SIG-M5 treated with dmso at 0.1 percent for 504 hours (cell line): ENCODE measurements around the gene COL28A1.
"Not testable (repeated sequence)": the region's sequence is repeated elsewhere in the genome, so short reads cannot be mapped to it uniquely, and the experiment has no call there.

ENCODE experiments used
- DNase-seq: peaks from one replicate; lab custom pipeline; 2025; ENCODE audit not compliant: unreplicated experiment; lab: John Stamatoyannopoulos, UW

Gene COL28A1

DNA sequence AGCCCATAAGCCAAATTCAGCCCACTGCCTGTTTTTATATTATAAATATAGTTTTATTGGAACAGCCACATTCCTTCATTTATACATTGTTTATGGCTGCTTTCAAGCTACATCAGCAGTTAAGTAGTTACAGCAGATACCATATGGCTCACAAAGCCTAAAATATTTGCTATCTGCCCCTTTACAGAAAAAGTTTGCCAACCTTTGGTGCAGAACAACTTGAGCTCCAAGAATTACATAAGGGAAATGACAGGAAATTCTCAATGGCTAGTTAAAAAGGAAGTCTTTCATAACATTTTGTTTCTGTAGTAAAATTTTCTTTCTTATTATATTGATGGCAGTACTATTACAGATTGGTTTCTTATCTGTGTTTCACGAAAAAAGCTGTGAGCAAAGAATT is 59.3 kb downstream of the COL28A1 start:
- no peak for DNase-seq

DNA sequence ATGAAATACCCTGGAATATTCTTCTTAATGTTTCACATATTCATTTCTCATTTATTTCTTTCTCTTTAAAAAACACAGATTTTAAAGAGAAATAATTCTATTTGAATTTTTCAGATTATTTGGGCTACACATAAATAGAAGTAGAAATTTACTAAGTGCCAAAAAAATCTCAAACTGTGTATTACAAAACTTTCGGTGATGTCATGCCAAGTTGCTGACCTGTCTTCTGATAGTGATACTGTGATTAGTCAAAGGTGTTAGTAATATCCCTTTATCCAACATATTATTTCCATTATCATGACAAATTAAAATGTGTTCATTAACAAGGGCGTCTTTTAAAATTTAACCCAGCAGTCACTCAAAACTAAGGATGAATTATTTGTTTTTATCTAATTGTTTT is 60.1 kb downstream of the COL28A1 start:
- no peak for DNase-seq

DNA sequence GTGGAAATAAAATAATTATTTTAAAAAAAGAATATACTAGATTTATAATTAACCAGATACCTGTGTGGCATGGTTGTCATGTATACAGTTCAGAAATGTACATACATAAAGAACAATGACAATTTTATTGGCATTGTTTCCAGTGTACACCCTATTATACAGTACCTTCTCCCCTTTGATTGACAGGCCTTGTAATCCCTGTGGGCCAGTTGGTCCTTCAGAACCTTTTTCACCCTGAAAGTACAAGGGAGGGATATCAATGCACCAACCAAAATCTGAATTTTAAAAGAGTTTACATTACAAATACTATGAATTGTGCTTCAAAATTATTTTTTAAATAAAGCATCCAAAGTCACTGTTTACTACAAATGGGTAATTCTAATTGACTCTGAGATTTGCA is 61.2 kb downstream of the COL28A1 start:
- no peak for DNase-seq

DNA sequence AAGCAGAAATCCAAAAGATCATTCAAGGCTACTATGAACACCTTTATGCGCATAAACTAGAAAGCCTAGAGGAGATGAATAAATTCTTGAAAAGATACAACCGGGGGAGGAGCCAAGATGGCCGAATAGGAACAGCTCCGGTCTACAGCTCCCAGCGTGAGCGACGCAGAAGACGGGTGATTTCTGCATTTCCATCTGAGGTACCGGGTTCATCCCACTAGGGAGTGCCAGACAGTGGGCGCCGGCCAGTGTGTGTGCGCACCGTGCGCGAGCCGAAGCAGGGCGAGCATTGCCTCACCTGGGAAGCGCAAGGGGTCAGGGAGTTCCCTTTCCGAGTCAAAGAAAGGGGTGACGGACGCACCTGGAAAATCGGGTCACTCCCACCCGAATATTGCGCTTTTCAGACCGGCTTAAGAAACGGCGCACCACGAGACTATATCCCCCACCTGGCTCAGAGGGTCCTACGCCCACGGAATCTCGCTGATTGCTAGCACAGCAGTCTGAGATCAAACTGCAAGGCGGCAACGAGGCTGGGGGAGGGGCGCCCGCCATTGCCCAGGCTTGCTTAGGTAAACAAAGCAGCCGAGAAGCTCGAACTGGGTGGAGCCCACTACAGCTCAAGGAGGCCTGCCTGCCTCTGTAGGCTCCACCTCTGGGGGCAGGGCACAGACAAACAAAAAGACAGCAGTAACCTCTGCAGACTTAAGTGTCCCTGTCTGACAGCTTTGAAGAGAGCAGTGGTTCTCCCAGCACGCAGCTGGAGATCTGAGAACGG is 70.5 kb downstream of the COL28A1 start:
- not testable (repeated sequence) for DNase-seq

DNA sequence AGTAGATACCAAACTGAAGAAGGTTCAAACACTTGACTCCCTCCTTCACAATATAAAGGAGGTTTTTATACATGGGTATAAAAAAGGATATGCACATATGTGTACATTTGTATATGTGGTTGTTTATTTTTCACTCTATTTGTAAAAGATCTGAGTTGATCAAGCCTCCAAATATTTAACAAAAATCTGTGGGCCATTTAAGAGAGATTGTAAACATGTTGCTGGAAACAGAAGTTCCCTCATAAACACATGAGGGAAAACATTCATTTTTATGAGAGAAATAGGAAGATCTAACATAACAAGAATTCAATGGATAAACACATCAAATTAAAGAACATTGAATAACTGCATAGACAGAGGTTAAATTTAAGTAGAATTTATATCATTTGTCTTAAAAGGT is 81.7 kb downstream of the COL28A1 start:
- no peak for DNase-seq

DNA sequence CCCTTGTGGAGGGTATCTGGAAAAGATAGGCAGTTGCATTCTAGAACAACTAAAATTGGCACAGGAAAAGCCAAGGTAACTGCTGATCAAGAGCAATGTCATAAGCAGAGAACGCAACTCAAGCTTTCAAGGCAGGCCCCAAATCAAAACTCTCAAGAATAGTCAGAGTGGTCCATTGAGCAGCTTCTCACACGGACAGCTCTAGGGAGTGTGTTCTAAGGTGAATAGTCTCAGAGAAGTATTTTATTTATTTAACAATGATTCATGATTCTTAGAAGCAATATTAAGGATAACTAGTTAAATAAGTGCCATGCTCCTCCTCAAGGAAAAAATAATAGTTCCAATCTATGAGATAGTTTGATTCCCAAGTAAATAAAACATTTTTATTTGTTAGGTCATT is 83.0 kb downstream of the COL28A1 start:
- DNase-seq, result no peak

DNA sequence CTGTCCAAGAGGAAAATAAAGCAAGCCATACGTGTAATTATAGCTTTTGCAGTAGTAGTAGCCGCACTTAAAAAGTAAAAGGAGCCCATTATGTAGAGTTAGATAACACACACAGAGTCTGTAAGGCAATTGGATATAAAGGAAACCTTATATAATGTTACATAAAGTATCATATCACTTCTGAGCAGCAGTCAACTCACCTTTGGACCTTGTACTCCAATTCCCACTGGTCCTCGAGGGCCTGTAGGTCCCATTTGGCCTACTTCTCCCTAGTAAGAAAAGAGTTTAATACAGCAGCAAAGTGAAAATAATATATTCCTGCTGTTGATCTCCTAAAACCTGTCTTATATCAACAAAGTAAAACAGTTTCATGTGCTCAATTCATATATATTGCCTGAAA is 83.6 kb downstream of the COL28A1 start:
- DNase-seq, result no peak

DNA sequence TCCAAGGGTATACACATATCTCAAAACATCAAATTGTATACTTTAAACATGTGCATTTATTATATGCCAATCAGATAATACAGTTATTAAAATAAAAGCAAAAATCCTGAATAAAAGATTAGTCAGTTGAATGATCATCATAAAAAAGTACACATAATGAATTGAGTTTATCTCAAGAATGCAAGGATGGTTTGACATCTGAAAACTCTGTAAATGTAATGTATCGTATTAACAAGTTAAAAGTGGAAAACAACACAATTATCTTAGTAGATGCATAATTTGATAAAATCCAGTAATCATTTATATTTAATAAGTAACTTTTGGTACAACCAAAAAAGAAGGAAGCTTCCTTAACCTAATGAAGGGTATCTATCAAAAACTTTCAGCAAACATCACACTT is 86.6 kb downstream of the COL28A1 start:
- DNase-seq, result no peak

DNA sequence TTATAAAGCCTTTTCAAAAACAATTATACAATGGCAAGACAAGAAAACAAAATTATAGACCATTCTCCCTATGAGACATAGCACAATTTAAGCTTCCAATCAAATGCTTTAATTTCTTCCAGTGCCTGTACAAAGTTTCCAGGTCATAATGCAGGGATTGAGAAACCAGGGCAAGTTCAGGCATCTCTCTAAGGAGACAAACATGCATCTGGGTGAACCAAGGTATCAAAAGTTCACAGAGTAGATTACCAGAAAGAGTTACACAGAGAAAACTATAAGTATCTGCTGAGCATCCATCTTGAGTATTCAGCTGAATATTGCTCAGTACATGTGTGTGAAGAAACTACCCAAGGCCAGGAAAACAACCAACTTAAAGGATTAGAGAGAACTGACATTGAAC is 89.1 kb downstream of the COL28A1 start:
- DNase-seq, result no peak

DNA sequence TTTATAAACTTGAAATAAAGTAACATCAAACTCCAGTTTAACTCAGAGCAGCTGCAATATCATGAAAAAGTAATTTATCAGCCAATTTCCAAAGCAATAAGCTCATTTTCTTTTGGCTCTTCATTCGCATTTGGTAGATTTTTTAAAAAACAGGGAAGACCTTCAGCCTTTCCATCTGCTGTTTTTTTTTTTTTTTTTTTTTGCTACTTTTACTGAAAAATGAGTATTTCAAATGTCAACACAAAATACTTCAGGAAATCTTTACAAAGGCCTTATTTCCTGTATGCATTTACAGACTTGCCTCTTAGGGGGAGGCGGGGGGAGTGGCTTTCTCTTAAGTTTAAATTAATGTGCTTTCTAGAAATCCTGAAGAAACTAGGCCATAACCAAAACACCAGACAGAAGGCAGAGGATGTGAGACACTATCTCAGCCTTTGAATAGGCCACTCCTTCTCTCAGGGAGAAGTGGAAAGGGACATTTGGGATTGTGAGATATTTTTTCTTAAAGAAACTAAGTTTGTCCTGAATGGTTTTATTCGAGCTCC is 91.8 kb downstream of the COL28A1 start:
- no peak for DNase-seq

DNA sequence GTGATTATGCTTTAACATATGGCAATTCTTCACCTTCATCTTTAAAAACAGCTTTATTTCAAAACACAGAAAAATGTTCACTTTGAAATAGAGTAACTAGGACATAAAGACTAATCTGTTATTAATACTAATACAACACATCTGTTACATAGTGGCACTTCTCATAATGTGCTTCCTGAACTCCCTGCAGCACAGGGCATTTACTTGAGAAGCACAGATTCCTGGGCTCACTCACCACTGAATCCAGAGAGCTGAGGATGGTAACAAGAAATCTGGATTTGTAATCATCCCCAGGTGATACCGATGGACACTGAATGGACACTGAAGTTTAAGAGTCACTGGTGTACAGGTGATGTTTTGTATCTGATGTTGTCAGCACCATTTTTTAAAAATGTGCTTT is 96.1 kb downstream of the COL28A1 start:
- DNase-seq, result no peak

DNA sequence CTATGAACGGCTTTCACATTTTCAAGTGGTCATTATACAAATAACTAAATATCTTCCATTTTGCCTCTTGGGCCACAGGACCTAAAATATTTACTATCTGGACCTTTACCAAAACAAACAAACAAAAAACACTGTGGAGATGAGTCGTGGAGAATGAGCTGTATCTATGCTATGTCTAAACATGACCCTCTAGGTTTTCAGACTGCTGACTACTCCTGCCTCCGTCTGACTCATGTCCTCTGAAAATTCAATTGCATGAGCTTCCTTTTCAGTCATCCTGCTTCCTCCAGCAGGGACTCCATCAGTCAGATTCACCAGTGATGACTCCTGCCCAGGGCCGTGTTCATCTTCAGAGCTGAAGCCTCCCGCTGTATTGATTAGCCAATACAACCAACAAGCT is 96.8 kb downstream of the COL28A1 start:
- peak; percentile 51 for DNase-seq

DNA sequence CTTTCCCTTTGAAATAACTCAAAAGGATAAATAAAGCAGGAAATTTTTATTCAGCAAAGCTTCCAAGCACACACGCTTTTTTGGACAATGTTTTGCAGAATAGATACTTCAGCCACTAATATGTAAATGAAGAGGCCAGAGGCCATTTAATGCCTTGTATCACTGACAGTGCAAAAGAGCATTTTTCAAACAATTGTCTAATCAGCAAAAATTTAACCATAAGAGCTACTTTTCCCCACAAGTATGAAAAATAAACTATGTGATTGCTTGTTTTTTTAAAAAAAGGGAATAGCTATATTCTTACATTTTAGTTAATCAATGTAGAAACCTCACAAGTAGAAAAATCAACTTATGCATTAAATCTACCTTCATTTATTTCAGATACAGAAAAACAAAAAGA is 99.7 kb downstream of the COL28A1 start:
- no peak for DNase-seq

DNA sequence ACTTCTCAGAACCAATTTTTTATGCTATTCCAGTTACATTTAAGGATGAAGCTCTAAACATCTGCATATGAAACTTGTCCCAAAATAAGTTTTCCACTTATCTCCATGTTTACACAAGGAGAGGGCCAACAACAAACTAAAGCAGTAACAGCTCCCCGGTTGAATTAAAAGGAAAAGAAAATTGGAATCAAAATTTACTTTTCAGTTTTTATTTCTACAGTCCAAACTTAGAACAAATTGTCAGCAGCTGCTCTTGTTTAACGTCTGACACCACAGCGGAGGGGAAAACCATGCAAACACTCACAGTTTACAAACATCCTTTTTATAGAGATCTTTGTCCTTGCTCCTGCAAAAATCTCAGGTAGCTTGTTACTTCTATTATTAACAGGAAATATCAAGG is 101.3 kb downstream of the COL28A1 start:
- DNase-seq, result no peak

DNA sequence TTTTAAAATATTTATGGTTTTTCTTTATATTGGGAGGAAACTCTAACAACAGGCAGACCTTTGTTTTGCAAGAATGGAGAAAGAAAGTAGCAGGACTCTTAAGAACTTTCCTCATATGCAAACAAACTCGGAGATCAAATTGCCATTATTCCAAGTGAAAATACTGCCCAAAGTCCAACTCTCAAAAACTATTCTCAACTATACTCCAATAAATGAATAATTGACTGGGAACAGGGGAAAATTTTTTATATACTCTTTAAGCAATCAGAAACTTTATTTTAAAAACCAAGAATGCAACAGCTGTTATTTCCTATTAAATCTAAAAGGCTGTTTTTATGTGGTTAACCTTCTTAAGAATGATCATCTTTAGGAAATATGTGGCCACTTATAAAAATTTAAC is 101.9 kb downstream of the COL28A1 start:
- no peak for DNase-seq

DNA sequence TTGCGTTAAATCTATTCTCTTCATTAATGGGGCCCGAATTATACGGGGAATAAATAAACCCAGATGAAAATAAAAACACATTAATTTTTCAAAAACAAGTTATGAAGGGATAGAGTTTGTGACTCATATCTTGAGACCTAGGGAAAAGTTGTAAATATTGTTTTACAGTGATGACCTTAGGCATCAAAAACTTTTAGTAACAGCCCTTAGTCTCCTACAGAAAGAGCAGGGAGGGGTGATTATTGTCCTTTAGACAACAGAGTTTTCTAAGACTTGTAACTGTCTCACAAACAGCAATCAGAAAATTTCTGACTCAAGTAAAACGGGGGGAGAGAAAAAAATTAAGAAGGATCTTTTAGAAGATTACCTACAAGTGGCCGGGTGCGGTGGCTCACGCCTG is 102.7 kb downstream of the COL28A1 start:
- DNase-seq, result no peak

DNA sequence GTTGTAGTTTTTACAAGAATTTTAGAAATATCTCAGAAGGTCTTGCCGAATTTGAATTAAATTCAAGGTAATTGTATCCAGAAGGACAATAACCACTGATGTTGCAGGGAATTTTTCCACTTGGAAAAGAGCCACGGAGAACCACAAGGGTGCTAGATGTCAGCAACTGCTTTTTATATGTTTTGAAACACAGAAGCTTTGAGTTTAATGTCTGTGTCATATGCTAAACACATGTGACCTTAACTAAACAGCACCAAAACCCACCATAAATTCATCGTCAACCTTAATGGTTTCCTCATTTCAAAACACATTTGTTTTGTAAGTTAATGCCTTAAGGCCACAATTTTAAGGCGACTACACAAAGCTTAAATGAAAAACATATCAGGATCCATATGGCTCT is 106.9 kb downstream of the COL28A1 start:
- DNase-seq, result no peak

DNA sequence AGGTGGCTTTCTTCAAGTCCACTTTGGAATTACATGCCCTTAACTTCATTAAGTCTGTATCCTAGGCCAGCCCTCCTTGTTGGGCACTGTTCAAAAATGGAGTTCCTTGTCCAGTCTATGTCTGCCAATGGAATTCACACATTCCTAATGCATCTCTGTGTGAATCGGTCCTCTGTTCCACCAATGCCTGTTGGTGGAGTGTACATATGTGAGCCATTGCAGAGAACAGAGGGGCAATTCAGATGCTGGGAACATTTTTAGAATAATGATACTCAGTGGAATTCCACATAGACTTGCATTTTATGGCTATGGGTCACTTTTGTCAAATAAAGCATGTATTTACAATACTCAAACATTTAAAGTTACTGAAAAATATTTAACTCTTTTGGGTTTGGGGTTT is 108.3 kb downstream of the COL28A1 start:
- DNase-seq, result no peak

DNA sequence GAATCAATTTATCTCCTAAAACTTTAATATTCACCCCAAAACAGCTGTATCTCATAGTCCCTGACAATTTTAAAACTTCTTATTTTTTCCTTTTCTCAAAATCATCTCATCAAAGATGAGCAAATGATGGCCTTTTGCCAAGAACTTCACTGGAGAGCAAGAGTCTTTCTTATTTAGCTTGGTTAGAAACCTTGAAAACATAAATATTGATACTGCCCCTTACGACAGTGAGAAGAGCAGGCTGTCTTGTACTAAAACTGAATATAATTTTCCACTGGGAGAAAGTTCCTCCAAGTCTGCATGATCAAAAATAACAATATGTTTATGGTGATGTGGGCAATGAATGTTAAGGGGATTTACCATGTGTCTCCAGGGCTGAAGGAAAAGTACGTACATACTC is 109.0 kb downstream of the COL28A1 start:
- no peak for DNase-seq

DNA sequence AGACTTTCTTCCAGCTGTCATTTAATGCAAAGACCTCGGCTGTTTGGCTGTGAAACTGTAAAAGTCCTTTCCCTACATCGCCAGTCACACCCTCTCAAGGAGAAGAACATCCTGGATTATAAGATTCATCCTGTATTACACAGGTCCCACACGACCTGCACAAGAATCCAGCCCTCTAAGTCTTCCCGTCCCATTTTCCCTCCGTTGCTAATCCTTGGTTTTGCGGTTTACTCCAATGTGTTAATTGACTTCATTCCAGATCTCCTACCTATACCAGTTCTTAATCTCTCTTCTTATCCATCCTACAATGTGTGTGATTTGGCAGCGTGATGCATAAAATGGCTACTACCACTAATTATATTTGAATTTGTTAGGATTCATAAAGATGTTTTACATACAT is 110.4 kb downstream of the COL28A1 start:
- no peak for DNase-seq

DNA sequence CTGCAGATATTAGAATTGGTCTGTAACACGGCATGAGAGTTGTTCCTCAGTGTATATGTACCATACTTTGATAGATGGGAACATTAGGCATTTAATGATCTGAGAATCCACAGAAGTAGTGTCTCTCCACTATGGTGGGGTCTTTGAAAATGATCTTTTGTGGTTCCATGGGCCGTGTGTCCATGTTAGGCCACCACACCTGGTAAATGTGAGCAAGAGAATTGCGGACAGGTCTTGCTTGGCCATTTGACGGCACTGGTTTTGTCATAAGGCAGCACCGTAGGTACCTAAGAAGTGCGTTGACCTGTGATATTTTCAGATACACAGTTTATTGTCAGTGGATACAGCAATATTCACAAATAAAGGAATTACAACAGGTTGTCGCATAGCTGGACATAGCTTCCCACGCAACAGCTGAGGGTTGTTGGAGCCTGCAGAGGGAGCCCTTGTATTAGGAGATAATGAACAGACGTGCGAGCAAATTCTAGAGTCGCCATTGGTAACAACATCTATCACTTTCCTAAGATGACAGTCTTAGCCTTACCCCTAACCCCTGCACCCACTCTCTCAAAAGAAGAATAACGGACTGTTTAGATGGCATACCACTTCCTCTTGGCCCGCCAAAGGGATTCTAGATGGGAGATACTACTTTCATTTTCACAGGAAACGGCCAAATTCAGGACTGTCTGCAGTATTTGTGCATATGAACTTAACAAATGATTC is 111.4 kb downstream of the COL28A1 start:
- DNase-seq, result peak; percentile 62

DNA sequence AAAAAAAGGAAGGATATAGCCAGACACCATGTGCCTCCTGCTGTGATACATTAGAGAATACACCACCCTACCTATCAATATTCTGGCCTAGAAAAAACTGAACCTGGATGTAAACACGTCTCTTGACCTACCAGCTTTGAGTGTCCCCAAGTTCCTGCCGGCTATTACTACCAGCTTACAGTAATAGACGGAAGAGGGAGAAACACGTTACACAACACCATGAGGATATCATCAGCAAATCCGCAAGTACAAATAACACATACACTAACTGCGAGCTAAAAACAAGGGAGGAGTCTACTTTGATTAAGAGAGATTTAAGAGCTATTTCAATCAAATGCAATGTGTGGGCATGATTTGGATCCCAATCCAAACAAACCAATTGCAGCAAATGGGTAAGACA is 113.0 kb downstream of the COL28A1 start:
- DNase-seq, result no peak

DNA sequence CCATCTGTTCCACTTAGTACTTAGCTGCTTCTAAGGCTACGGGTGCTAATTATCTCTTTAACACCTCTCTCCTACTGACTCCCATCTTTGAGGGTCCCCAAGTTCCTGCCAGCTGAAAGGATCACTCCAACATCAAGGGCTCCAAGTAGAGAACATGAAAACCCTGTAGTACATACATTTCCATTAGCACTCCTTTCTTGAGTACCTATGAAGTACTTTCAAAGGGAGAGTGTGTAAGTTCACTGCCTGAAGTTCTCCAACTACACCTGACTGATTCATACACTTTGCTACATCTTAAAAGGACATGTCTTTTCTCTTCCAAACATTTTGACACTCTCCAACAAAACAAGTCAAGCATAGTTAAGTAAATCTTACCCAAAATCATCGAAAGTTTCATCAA is 113.8 kb downstream of the COL28A1 start:
- no peak for DNase-seq
